MV-4-11 (cell line): Measurements from ENCODE around the gene RNF123.
A peak's percentile ranks its signal among the peaks of the same experiment; 100 is the strongest.

Experiments
- DNase-seq: peaks from one replicate; lab custom pipeline; 2025; lab: John Stamatoyannopoulos, UW

The RNF123 gene

DNA sequence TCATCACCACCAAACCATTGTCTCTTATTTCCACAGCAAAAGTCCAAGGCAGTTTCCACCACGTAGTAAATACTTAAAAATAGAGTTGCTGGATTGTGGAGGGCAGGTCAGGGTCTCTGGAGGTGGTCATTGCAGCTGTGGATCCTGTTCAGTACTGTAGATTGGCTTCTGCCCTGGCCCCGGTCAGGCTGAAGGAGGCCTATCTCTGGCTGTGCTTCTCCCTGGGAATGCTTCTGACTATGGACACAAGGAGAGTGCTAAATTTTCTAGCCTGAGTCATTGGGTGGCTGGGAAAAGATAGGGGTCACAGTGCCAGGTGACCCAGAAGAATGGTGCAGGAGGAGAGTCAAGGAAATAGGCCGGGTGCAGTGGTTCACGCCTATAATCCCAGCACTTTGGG, 60.7 kb downstream of the RNF123 start:
- DNase-seq = no peak

DNA sequence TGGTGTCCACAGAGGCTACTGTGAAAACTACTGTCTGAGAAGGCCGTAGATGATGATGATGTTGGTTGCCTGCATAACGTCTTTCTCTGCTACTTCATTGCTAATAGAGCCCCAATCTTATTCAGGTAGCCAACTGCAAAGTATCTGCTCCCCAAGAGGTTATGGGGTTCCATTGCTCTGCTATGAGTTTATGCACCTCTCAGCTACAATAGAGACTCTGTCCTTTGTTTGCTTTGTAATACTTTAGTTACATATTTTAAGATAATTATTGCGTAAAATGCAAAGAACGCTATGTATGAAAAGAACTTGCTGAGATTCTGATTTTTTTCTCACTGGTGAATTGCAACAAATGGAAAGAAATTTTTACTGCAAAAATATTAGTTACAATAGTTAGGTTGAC, 62.1 kb downstream of the RNF123 start:
- no peak for DNase-seq

GRCh38 chr3:49754536-49754935, 65.2 kb downstream of the RNF123 start:
- DNase-seq = no peak

GRCh38 chr3:49756036-49756435, 66.7 kb downstream of the RNF123 start:
- DNase-seq = no peak

DNA sequence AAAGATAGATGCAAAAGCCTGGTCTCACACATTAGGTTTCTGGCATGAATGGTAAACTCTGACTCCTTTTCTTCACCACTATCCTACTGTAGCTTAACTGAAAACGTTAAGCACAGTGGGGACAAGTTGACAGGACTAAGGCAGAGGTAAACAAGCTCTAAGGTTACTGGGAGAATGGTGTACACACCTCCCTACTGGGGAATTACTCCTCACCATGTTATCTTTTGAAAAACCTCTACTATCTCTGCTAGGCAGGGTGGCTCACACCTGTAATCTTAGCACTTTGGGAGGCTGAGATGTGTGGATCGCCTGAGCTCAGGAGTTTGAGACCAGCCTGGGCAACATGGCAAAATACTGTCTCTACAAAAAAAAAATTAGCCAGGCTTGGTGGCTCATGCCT, 67.8 kb downstream of the RNF123 start:
- no peak for DNase-seq

DNA sequence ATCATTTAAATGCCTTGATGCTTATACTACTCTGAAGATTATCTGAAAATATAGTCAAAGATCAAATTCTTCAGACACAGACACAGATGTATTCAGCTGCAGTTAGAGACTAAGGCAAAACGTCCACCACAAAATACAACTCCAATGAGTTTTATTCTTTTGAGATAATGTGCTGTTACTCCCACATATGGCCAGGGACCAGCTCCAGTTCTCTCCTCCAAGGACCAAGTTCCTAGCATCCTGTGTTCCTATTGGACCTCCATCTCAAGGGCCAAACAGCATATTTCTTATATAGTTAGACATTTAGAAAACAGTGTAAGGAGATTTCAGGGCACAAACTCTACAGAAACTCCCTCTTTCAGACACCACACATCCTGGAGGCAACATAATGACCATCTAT, 69.9 kb downstream of the RNF123 start:
- no peak for DNase-seq

DNA sequence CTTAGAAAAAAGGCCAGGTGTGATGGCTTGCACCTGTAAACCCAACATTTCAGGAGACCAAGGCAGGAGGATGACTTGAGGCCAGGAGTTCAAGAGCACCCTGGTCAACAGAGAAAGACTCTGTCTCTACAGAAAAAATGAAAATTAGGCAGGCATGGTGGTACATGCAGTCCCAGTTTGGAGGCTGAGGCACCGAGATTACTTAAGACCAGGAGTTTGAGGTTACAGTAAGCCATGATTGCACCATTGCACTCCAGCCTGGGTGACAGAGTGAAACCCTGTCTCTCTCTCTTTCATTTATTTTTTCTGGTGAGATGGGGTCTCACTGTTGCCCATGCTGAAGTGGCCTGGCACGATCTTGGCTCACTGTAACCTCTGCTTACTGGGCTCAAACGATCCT, 72.3 kb downstream of the RNF123 start:
- DNase-seq = peak; percentile 74

DNA sequence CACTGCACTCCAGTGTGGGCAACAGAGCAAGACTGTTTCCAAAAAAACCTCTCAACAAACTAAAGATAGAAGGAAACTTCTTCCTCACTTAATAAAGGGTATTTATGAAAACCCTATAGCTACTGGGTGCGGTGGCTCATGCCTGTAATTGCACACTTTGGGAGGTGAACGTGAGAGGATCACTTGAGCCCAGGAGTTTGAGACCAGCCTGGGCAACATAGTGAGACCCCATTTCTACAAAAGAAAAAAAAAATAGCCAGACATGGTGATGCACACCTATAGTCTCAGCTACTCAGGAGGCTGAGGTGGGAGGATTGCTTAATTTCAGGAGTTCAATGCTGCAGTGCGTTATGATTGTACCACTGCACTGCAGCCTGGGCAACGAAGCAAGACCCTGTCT, 74.6 kb downstream of the RNF123 start:
- no peak for DNase-seq

DNA sequence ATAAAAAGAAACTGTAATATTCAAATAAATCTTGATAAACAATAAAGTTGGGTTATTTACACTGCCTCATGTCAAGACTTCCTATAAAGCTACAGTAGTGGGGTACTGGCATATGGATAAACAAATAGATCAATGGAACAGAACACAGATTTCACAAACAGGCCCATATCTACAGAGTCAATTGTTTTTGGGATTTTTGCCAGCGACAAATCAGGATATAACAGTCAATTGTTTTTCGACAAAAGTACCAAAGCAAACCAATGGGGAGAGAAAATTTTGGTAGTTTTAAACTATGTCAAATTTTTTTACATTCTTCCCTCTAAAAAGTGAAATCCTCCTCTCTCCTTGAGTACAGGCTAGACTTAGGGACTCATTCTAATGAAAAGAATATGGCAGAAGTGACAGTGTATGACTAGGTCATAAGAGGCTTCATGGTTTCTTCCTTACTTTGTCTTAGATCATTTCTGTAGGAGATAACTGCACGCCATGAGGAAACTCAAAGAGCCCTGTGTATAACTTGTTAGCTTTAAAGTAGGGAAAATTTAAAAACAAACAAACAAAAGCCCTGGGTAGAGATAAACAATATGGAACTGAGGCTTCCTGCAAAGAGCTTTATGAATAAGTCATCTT, 80.0 kb downstream of the RNF123 start:
- no peak for DNase-seq

DNA sequence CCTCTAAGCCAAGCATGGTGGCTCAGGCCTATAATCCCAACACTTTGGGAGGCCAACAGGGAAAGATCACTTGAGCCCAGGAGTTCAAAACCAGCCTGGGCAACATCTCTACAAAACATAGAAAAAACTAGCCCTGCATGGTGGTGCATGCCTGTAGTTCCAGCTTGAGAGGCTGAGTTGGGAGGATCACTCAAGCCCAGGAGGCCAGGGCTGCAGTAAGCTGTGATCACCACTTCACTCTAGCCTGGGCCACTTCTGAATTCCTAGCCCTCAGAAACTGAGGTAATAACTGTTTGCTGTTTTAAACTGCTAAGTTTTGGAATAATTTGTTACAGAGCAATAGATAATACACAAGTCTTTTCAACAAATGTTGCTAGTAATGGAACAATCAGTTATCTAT, 80.6 kb downstream of the RNF123 start:
- DNase-seq = no peak
